KOPT-K1 (cell line): Measurements from ENCODE around the gene PBX4.
"Not testable (repeated sequence)": the region's sequence is repeated elsewhere in the genome, so short reads cannot be mapped to it uniquely, and the experiment has no call there.

ENCODE experiments used
- H3K27ac ChIP-seq: fragments of 200-600 bp; sonication (generic); 2 replicates; pipeline ENCODE4 v1.5.1; 2016; ENCODE audit warnings: antibody characterized with exemption, mild to moderate bottlenecking, low read depth, low read length; ENCODE audit not compliant: poor library complexity, severe bottlenecking
- H3K36me3 ChIP-seq: fragments of 200-600 bp; sonication (generic); 2 replicates; pipeline ENCODE4 v1.5.1; 2017; ENCODE audit warnings: antibody characterized with exemption, mild to moderate bottlenecking, low read length, moderate library complexity; ENCODE audit not compliant: insufficient read depth
- H3K9me3 ChIP-seq: fragments of 200-600 bp; sonication (generic); 2 replicates; pipeline ENCODE4 v1.5.1; 2017; ENCODE audit warnings: antibody characterized with exemption, low read length, mild to moderate bottlenecking; ENCODE audit not compliant: insufficient read depth, poor library complexity, severe bottlenecking

PBX4 gene, protein sequence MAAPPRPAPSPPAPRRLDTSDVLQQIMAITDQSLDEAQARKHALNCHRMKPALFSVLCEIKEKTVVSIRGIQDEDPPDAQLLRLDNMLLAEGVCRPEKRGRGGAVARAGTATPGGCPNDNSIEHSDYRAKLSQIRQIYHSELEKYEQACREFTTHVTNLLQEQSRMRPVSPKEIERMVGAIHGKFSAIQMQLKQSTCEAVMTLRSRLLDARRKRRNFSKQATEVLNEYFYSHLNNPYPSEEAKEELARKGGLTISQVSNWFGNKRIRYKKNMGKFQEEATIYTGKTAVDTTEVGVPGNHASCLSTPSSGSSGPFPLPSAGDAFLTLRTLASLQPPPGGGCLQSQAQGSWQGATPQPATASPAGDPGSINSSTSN

GRCh38 chr19:19618219-19619051 lies at the start of gene PBX4:
PBX4 (minus strand) TSS chr19:19618687; CDS start chr19:19618629, 58 bp downstream.
- Histone ChIP-seq H3K27ac (peak within 1 kb of the TSS; percentile 74), H3K36me3 (no peaks in the 10 kb centered on the region; the same call in 1 of the 2 replicates), H3K9me3 (no peaks in the 10 kb centered on the region)

DNA sequence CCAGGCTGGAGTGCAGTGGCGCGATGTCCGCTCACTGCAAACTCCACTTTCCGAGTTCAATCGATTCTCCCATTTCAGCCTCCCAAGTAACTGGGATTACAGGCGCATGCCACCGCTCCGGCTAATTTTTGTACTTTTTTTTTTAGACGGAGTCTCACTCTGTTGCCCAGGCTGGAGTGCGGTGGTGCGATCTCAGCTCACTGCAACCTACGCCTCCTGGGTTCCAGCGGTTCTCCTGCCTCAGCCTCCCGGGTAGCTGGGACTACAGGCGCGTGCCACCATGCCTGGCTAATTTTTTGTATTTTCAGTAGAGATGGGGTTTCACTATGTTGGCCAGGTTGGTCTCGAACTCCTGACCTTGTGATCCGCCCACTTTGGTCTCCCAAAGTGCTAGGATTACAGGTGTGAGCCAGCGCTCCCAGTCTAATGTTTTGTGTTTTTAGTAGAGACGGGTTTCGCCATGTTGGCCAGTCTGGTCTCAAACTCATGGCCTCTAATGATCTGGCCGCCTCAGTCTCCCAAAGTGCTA lies 47.0 kb upstream of the PBX4 start:
- H3K36me3 ChIP-seq, result peaks cover 17% of the 10 kb centered on the region; the same call in 1 of the 2 replicates
- not testable (repeated sequence) for H3K27ac ChIP-seq, H3K9me3 ChIP-seq

DNA sequence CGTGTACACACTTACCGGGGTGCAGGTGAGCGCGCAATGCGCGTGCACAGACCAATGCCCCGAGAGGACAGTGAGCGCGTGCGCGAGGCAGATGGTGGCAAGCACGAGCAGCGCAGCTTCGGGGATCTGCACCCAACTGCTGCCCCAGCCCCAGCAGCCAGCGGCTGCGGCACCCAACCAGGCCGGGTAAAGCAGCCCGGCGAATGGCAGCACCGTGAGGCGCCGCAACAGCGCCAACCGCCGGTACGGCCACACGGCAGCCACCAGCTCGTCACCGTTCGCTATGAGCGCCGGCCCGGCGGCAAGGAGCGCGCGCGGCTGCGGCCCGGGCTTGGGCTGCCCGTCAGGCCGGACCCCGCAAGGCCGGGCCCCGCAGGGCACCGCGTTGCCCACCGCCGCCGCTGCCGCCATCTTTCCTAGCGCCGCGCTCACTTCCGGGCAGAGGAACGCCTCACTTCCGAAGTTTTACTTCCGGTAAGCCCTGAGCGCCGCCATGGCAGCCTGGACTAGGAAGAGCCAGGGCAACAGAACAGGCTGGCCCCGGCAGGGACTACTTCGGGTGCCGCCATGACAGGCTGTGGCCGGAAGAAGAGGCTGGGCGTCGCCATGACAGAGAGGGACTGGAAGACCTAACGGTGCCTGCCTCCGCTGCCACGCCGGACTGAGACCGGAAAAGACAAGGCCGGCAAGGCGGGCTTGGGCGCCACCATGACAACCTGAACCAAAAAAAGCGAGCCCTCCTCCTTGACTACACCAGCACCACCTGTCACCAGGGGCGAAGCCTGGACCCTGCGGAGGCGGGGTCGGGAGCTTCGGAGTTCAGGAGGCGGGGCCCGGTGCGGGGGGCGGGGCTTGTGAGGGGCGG lies 45.0 kb upstream of the PBX4 start, which contains the start of gene ATP13A1:
ATP13A1 (minus strand) TSS at position 421 of the 865 bp plus-strand sequence; CDS start at position 411, 10 bp downstream.
- Histone ChIP-seq H3K9me3 (no peaks in the 10 kb centered on the region), H3K36me3 (peaks cover 29% of the 10 kb centered on the region), H3K27ac (peak within 1 kb of the TSS; percentile 81)

DNA sequence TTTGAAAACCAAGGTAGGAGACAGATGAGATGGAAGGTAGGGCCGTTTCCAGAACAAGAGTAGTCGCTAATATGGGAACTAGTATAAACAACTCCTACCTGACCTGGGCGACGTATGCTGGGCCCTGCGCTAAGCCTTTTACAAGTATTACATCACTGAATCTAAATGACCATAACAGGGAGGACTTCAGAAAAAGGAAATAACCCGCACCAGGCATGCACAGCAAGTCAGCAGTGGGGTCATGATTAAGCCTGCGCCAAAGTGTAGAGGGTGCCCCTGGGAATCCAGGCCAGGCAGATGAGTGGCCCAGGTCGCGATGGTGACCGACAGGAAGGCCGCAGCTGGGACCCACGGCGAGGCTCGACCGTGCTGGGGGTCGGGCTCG lies 44.4 kb upstream of the PBX4 start:
- H3K36me3 ChIP-seq, result peaks cover 35% of the 10 kb centered on the region
- no peaks in the 10 kb centered on the region for H3K9me3 ChIP-seq
- H3K27ac ChIP-seq, result peak overlapping the region; percentile 81

DNA sequence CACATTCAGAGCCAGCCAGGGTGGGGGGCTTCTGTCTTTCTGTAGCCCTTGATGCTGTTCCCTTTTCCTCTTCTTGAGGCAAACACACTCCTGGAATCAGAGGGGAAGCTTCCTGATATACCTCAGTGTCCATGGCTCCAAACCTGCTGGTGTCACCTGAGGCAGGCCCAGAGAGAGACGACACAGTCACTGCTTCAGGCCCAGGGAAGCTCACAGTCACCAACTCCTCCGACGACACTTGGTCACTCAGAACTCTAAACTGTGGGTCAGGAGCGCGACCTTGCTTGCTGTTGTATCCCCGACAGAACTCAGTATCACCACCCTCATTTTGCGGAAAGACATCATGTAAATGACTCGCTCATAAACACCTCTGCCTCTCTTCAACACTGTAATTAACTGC lies 43.9 kb upstream of the PBX4 start:
- Histone ChIP-seq H3K36me3 (peaks cover 40% of the 10 kb centered on the region), H3K9me3 (no peaks in the 10 kb centered on the region), H3K27ac (peak overlapping the region; percentile 81)

DNA sequence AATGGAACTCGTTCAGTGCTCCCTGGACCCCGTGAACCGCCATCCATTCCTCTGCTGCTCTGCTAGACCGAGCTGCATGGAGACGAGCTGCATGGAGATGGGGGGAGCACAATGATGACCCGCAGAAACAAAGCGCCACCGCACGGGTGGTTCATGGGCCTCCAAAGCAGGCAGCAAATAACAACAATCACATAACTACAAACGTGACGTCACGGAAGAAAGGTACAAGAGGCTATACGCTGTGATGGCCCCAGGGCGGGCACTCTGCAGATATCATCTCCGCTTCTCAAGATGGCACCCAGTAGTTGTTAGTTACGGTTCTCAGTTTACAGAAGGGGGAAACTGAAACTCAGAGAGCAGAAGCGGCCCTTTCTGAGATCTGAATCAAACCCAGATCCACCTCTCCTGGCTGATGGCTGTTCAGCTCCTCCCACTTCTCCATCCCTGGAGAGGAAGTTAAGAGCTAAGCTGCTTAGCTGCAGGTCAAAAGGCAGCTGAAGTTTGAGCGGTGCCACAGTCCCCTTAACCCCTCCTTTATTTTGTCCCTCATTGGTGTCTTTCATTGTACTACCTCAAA lies 43.3 kb upstream of the PBX4 start:
- peaks cover 46% of the 10 kb centered on the region for H3K36me3 ChIP-seq
- H3K27ac ChIP-seq, result peak overlapping the region; percentile 81
- no peaks in the 10 kb centered on the region for H3K9me3 ChIP-seq

DNA sequence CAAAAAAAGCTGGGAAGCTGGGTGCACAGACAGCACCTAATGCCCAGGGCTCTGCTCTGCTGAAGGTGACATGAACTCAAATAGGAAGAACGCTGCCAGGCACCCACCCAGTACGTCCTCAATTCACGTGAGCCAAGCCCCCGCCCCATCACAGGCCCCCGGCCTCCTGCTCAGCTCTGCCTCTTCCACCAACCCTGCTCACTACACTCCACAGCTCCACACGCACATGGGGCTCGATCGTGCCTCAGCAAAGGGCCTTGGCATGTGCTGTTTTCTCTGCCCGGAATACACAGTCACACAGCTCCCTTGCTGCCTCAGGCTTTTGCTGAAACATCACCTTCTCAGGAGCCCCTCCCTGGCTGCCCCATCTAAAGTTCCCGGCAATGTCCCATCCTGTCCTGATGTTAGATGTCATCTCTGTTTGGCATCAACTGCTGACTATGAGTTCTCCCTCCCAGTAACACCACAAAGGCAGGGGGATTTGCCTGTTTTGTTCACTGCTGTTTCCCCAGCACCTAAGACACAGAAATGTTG lies 42.7 kb upstream of the PBX4 start:
- Histone ChIP-seq H3K27ac (peak overlapping the region; percentile 81), H3K9me3 (no peaks in the 10 kb centered on the region), H3K36me3 (peaks cover 51% of the 10 kb centered on the region)

- no peaks in the 10 kb centered on the region for H3K9me3 ChIP-seq
- no peak overlapping the region for H3K27ac ChIP-seq
- H3K36me3 ChIP-seq, result peaks cover 66% of the 10 kb centered on the region
Observed at GRCh38 chr19:19659646-19660245, 41.3 kb upstream of the PBX4 start.

DNA sequence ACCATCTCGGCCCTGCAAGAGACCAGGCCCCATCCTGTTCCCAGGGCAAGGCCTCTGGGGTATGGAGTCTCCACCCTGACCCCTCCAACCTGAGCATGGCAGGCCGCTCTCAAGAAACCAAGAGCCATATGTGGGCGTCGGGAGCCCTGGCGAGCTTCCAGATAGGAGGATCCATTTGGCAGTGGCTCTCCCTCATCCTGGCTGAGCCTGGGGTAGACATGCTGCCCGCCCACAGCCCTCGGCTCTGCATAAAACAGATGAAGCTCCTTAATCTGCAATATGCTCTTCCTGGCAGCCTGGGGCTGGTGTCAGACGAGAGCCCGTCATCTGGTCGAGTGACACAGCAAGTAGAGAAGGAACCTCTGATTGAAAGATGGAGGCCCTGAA lies 38.9 kb upstream of the PBX4 start:
- no peaks in the 10 kb centered on the region for H3K9me3 ChIP-seq
- peaks cover 90% of the 10 kb centered on the region for H3K36me3 ChIP-seq
- H3K27ac ChIP-seq, result no peak overlapping the region

DNA sequence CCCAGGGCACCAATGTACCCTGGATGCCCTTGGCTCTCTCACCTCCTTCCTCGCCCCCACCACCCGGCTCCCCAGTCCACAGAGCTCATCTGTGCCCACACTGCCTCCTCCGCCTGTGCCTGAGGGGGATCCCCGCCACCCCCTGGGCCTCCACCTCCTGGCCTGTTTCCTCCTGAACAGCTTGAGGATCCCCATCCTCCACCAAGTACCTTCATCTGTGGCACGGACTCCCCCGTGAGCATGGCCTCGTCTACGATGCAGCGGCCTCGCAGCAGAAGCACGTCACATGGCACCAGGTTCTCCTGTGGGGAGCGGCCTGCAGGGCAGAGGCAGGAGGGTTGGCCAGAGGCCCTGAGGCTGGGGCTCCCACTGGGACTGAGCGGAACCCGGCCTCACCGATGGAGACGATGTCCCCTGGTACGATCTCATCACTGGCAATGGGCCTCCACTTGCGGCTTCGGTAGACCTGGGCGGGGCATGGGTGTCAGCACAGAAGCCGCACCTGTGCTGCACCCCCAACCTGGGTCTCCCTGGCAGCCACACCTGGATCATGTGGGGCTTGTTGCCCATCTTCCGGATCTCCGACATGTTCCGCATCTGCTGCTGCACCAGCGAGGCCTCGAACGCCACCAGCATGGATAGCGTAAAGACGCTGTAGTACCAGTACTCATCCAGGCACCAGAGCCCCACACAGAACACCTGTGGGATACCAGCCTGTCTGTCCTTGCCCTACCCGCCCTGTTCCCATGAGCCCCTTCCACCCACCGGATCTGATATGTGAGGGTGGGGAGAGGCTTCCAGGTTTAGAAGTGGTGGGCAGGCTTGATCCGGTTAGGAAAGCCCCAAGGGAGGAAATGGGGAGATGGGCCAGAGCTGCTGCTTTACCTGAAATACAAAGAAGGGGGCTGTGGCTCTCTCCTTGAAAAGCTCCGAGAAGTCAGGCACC lies 38.2 kb upstream of the PBX4 start:
- H3K9me3 ChIP-seq, result no peaks in the 10 kb centered on the region
- H3K36me3 ChIP-seq, result peaks cover 94% of the 10 kb centered on the region
- no peak overlapping the region for H3K27ac ChIP-seq

GRCh38 chr19:19655641-19656343 lies 37.3 kb upstream of the PBX4 start:
- no peaks in the 10 kb centered on the region for H3K9me3 ChIP-seq
- no peak overlapping the region for H3K27ac ChIP-seq
- H3K36me3 ChIP-seq, result peaks cover 97% of the 10 kb centered on the region

- Histone ChIP-seq H3K9me3 (no peaks in the 10 kb centered on the region), H3K36me3 (peaks cover 100% of the 10 kb centered on the region)
Observed at GRCh38 chr19:19655051-19655594, 36.6 kb upstream of the PBX4 start.

More at GRCh38 chr19:19655051-19655594, 36.6 kb upstream of the PBX4 start:
- no peak overlapping the region for H3K27ac ChIP-seq
